CD4-positive, alpha-beta T cell treated with Interferon gamma for 1 hour (primary cell): ENCODE results near the gene CDKL1.

ENCODE experiments used
- DNase-seq: peaks from one replicate; pipeline ENCODE4 v3.0.0-alpha.2; 2020

CDKL1 gene

DNA sequence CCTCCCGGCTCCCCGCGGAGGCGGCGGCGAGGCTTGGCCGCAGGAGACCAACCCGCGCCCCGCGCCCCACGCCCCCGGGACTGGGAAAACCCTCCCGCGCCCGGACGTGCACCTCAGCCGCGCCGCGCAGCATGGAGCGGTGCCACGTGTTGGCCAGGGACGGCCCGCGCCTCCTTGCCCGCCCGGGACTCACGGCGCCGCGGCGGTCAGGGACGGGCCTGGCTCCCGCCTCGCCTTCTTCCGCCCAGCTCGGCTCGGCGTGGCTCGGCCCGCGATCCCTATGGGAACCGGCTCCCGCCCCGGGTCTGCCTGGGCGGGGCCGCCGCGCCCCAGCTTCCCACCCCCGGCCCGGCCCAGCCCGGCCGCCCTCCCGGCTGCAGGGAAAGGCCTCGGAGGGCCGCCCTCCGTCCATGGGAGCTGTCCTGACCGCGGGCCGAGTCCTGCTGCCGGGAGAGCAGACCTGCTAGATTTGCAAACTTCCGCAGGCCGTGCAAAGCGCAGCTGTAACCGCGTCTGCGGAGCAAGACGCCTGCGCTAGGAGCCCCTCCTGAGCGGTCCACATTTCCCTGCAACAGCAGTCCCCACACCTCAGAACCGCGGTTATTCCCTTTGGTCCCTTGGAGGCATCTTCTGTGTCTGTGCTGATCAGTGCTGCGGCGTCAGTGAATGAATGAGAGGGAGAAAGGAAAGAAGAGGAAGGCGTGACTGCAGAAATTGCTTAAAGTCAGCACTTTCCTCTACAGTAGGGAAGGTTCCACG is at the start of gene CDKL1:
Gene CDKL1 (minus strand): TSS at position 251 of the 759 bp plus-strand sequence. CDS start 1,013 bp downstream, outside the sequence.
- DNase-seq = peak; percentile 21

DNA sequence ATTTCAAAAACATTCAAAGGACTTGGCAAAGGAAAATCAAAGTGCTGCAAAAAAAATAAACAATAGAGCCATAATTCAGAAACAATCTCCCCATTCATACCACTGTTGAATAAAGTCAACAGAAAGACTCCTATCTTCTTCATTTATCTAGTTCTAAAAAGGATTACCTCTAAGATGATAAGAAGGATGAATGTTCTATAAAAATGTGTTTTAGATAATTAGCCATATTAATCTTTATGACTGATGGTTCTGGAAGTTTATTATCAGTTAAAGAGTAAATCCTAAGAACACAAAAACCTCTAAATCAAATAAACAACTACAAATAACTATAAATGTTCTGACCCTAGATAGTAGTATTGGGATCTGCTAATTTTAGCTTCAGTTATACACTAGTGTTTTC is 37.8 kb upstream of the CDKL1 start:
- DNase-seq = no peak

DNA sequence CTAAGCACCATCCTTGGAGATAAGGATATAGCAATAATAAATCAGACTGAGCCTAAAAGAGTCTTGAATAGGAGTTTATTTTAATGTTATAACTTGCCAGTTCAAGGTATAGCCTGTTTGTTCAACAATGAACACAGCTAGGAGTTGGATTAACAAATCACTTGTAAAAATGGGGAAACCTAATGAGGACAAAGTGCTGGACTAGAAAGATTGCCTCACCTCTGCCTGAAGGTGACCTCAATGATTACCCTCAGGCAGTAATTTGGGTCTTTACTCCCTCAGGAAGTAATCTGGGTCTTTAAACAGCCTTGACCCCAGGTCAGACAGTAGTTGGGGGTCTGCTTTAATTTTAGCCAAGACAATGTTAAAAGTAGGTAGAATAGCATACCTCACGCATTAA is 35.5 kb upstream of the CDKL1 start:
- no peak for DNase-seq

DNA sequence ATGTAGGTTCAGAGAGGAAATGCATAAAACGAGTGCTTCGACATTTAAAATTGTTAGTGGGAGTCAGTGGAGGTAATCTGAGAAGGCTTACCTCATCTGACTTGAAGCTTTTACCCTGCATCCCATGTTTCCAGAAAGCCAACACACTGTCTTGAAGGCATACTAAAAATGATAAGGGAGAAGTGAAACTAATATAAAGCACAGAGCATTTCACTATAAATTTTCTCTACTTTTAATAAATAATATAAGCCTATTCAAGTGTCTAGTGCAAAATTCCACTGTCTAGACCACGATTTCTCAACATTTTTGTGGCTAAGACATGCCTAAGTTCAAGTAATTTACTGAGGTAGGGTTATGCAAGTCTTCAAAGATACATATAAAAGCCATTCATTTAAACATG is 29.1 kb upstream of the CDKL1 start:
- no peak for DNase-seq

DNA sequence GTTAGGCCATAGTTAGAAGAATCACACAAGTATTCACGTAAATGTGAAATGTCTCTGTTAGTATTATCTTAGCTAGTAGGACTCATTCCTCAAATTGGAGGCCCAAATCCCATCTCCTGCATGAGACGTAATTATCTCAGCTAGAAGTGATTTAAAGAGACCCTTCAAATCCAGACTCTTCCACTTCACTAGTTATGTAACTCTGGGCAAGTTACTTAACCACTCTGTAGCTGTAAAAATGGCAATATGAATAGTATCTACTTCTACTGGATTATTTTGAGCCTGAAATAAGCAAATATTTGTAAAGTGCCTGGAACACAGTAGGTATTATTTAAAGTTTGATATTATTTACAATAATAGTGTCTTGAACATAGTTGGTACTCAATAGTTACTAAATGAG is 28.4 kb upstream of the CDKL1 start:
- DNase-seq = no peak

DNA sequence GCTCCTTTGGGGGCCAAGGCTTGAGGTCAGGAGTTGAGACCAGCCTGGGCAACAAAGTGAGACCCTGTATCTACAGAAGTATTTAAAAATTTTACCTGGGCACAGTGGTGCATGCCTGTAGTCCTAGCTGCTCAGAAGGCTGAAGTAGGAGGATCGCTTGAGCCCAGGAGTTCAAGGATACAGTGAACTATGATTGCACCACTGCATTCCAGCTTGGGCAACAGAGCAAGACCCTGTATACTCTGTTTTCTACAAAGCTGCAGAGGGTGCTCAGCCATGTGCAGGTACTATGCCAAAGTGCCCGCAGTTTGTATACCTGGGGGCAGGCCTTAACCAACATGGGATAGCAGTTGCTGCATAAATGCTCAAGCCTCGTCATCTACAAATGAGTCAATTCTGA is 26.8 kb upstream of the CDKL1 start:
- no peak for DNase-seq

DNA sequence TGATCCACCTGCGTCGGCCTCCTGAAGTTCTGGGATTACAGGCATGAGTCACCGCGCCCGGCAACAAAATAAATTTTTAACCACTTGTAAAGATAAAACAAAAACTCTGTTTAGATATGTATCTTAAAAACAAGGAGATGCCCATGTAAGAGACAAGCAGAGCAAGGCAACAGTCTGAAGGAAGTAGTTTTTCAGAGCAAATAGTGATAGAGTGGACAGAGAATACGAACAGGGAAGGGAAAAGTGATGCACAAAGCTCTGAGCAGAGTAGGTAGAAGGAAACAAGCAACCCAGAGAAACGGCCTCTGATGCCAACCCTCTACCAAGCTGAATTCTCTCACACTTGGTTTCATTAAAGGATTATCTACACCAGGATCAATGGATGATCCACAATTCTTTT is 24.8 kb upstream of the CDKL1 start:
- DNase-seq = no peak

DNA sequence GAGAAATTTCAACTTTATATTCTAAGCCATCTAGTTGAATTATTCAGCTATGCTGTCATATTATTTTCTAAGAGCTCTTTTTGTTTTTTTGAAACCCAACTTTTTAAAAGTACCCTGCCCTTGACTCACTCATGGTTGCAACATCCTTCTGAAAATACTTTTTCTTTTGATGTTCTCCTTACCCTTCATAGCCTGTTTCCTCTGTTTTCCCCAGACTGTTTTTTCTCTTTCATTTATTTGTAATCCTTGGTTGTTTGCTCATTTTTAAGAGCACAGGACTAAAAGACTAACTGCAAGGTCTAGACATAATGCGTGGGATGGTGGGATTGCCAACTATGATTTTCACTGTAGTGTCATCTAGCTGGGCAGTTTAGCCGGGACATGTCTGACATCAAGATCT is 21.2 kb upstream of the CDKL1 start:
- no peak for DNase-seq

DNA sequence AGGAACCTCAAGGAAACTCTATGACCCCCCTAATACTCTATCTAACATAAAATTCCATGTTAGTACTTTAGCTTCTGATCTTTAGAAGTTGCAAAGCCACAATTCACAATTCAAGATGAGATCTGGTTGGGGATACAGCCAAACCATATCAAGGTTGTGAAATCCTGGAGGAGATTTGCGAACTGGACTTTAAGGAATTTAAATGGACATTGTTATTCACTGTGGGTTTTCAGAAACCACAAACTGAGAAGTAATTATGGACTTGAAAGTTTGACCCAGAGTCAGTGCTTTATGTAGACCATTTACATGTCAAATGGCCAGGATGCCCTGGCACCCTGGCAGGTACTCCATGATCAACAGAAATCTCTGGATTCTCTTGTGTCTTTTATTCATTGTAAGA is 14.2 kb upstream of the CDKL1 start:
- DNase-seq = no peak

DNA sequence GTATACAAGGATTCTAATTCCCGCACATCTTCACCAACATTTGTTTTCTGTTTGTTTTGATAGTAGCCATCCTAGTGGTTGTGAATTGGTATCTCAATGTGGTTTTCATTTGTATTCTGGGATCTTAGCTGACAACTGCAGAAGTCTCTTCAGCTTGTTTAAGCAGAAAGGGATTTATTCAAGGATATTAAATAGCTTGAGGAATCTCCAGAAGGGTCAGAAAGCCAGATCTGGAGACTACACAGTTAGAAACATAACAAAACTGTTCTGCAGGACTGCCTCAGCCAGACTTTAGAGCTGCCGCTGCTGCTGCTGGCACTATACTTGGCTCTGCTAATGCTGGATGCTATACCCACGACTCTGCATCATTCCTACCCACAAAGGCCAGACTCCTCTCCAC is 13.4 kb upstream of the CDKL1 start:
- DNase-seq = no peak

DNA sequence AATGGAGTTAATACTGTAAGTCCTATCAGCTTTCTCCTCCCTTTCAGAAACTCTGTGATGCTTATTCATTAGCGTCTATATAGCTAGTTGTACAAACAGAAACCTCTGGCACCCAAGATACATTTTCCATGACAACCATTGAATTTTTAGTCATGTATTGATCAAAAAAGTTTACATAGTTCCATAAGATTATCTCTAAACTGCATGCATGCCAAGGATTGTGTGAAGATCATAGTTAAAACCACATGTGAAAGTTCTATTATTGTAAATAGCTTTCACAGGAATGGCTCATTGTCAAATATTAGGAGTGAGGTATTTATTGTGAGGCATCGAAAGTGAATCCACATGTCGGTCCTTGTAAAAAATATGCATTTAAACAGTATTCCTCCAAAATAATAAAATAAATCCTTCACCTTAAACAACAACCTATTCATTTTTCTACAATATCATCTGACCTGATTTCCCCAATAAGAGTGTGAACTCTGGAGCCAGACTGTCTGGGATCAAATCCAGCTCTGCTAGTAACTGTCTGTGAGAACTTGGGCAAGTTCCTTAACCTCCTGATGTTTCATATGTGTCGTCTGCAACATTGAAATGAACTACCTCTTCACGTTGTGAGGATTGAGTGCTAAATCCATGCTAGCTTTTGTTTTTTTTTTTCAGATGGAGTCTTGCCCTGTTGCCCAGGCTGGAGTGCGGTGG is 10.6 kb upstream of the CDKL1 start:
- DNase-seq = no peak

DNA sequence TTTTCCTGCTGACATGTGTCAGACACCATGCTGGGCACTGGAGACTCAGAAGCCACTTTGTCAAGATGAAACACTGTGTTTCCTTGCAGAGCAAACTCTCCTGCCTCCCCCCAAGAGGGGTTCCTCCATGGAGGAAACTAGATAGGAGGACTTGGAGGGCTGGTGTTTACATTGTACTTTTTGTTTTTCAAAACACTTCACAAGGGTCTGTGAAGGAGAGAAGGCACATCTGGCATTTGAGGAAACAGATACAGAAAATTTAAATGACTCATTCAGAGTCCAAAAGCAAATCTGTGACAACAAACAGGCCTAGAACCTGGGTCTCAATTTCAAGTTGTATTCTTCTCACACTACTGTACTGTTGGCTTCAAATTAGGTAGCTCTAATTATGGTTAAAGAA is 6.7 kb upstream of the CDKL1 start:
- no peak for DNase-seq

DNA sequence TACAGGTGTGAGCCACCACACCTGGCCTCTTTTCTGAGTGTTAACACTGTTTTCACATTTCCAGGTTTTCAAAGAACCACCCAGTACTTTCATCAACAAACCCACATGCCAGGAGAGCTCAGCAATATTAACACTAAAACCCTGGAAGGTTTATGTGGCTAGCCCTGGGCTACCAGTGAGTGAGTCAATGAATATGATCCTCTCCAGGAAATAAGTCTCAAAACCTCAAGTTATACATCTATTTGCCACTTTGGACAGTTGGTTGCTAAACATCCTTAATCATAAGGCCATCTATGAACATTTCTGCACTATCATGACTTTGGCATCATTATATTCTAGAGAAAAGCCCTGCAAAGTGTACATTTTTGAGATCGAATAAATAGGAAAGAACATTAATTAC is 6.3 kb upstream of the CDKL1 start:
- no peak for DNase-seq

DNA sequence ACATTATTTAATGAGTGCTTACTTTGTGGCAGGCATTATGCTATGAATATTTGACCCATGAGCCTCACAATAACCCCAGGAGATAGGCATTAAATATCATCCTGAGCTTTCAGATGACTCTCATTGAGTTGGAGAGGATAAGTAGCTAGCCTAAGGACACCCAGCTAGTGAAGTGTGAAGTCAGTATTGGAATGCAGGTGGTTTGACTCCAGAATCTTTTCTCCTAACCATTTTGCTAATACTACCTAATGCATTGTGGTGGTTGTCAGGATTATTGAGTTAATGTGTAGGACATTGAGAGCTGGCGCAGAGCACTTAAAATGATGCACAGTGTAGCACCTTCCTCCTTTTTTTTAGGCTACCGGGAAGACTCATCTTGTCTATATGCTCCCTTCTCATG is 3.8 kb upstream of the CDKL1 start:
- DNase-seq = no peak

DNA sequence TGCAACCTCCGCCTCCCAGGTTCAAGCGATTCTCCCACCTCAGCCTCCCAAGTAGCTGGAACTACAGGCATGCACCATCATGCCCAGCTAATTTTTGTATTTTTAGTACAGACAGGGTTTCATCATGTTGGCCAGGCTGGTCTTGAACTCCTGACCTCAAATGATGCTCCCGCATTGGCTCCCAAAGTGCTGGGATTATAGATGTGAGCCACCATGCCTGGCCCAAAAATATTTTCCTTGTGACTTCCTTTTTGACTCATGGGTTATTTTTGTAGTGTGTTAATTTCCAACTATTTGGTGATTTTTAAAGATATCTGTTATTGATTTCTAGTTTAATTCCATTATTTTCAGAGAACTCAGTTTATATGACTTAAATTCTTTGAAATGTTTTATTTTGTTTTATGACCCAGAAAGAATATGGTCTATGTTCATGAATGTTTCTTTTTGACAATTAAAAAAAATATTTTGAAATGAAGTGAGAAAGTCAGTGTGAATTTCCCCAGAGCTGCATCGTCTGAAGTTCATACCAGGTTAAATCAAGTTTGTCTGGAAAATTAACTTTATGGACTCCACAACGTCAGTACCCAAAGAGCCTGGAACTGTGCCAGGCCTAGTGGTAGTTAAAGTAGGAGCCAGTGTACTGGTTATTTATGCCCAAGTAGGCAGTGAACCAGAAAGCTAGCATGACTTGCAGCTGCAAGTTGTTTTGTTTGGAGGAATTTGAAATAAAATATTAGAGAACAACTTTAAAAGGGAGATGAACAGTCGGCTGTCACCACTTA is 2.8 kb upstream of the CDKL1 start:
- no peak for DNase-seq

DNA sequence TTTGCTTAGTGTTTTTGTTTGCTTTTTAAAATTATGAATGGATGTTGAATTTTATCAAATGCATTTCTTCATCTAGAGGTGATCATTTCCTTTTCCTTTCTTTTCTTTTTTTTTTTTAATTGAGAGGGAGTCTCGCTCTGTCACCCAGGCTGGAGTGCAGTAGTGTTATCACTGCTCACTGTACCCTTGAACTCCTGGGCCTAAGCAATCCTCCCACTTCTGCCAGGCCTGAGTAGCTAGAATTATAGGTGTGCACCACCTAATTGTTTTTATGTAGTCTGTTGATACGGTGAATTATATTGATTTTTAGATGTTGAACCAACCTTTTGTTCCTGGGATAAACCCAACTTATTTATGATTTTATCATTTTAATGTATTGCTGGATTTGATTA is 1.5 kb upstream of the CDKL1 start:
- no peak for DNase-seq

DNA sequence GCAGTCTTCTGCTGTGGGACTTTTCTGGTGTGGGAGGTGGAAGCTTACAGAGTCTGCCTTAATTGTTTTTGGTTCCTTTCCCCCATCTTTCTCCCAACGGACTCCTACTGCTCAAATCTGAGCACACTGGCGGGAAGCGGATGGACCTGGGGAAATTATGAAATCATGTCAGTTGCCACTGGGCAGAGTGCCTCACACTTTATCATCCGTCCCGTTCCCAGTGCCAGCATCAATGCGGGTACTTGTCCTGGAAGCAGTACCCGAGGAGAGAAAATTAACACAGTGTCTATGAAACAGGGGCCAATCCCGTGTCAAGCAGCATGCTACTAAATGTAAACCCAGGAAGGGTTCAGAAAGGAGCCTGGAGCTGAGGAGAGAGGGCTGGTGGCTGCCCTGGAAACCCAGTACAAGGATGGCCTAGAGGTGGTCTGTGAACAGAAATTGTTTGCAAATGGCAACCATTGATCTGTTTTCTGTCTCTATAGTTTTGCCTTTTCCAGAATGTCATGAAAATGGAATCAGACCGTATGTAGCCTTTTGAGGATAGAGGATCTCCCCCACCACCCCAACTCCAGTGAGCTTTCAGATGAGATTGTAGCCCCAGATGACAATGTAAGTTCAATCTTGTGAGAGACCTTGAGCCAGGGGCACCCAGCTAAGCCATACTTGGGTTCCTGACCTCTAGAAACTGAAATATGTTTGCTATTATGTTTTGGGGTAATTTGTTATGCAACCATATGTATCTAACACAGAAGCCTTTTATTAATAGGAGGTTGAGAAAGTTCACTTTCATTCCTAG is 908 bp upstream of the CDKL1 start:
- DNase-seq = no peak

DNA sequence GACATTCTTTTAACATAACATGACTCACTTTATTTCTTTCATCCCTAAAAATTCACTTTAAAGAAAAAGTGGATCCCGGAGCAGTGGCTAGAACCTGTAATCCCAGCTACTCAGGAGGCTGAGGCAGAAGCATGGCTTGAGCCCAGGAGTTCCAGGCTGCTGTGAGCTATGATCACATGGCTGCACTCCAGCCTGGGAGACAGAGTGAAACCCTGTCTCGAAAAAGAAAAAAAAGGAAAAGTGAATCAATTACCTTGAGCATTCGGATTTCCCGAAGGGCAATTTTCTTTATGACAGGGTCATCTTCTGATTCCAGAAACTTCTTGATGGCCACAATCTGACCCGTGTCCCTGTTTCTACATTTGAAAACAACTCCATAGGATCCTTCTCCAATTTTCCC is 1.2 kb downstream of the CDKL1 start:
- no peak for DNase-seq

DNA sequence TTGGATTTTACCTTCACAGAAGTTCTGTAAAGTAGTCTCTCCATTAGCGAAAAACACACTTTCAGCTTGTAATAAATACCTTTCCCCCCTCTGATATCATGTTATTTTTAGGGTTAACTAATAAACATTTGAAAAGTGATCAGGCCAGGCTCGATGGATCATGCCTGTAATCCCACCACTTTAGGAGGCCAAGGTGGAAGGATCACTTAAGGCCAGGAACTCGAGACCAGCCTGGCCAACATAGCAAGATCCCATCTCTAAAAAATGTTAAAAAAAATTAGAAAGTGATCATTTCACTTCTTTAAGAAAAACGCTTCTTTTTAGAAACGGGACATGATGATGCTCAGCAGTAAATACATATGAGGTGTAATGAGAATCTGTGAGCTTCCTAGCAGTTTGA is 2.0 kb downstream of the CDKL1 start:
- no peak for DNase-seq

DNA sequence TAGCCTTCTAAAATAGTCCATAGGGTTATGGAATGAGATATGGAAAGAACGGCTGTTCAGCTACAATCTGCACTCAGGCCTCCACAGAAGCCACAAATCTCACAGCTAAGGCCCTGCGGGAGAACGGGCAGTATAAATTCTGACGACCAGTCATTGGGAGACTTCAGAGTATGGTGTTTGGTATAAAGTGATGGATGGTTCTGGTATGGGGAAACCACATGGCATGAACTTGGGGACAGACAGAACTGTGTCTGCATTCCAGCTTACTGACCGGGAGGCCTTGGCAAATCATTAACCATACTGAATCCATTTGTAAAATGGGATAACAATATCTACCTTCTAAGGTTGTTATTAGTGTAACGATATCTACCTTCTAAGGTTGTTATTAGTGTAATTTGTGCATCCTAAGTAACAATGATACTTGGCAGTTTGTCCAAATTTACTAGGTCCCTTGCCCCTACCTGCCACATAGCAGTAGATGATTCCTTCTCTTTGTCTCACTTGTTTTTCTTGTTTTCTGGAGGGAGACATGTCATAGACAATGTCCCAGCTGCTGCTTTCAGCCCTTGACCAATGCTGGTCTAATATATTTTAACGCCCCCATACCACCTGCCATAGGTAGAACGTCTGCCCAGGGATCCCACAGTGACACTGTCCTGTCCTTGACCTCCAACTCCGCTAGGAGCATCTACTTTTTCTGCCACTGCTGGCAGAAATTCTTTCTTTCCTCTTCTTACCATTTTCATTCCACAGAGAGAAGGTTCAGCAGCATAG is 6.8 kb downstream of the CDKL1 start:
- DNase-seq = no peak

DNA sequence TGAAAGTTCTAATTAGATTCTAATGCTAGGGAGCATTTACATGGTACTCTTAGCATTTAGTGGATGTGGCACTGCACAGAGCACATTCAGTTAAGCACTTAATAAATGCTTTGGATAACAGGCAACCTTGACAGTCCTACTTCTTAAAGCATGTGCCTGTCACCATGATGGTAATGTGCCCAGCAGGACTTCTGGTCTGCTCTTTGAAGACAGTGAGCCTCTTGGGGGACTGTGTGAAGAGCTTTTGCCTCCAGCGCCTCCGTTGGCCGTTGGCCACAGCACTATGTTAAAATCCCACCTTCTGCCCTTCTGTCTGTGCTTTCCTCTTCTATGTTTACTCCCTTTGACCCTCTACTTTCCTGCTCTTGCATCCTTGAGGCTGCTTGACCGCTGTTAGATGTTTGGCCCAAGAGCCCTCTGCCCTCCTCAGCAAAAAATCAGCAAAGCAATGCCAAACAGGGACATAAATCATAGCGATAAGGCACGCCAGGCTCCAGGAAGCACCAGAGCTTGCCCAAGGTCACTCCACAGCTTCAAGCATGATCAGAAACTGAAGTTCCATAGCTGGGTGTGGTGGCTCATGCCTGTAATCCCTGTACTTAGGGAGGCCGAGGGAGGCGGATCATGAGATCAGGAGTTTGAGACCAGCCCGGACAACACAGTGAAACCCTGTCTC is 8.3 kb downstream of the CDKL1 start:
- DNase-seq = no peak

DNA sequence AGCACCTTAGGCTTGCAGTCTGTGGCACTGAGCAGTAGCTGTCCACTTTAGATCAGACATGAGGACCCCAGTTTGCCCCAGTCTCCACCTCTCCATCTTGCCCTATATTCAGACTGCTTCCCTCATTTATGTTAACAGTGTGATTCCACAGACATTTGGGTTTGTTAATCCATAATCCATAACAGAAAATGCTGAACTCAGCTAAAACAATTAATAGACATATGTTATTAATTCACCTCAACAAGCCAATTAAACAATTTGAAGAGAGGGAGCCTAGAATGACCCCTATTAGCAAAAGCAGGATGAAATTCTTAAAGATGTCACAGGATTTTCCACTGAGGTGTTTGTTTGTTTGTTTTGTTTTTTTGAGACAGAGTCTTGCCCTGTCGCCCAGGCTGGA is 9.1 kb downstream of the CDKL1 start:
- no peak for DNase-seq
